Measurements from ENCODE around the gene CPLX4. TPM values are rescaled to one million over a fixed set of nuclear protein-coding genes. Genes with fewer than 3 reads are reported as not detected.

CPLX4 gene
- total RNA-seq, 1 donor from 2014 or later = not detected

- H3K4me1 ChIP-seq = peaks cover 0 to 5% of the 10 kb centered on the region in 2 donors
- intact Hi-C loops (cut with DNase I) = loop anchor here (5.0 kb wide), 1 partner anchor 686 kb away; the partner anchor contains the start of gene MALT1
- H3K9me3 ChIP-seq = no peaks in the 10 kb centered on the region
- no peak for DNase-seq (ENCODE audit: low spot score in 2 of 2)
- peak overlapping the region; percentile 73 to 79 for H3K27ac ChIP-seq
- peak overlapping the region; percentile 67 to 72 for H3K4me3 ChIP-seq
- H3K36me3 ChIP-seq = peaks cover 0 to 14% of the 10 kb centered on the region in 2 donors
- H3K27me3 ChIP-seq = no peaks in the 10 kb centered on the region
- TF ChIP-seq CTCF (IDR thresholded peaks at IDR 0.05) = no peak
Observed at GRCh38 chr18:59357928-59358327, 39.5 kb upstream of the CPLX4 start.

- no peak for TF ChIP-seq CTCF (IDR thresholded peaks at IDR 0.05)
- no peaks in the 10 kb centered on the region for H3K27me3 ChIP-seq
- intact Hi-C loops (cut with DNase I) = loop anchor here (5.0 kb wide), 1 partner anchor 682 kb away; the partner anchor contains the start of gene MALT1
- H3K4me1 ChIP-seq = no peaks in the 10 kb centered on the region
- no peak for DNase-seq (ENCODE audit: low spot score in 2 of 2)
- no peak overlapping the region for H3K27ac ChIP-seq
- no peak overlapping the region for H3K4me3 ChIP-seq
- peaks cover 27 to 40% of the 10 kb centered on the region in 2 donors for H3K36me3 ChIP-seq
- no peaks in the 10 kb centered on the region for H3K9me3 ChIP-seq
Observed at GRCh38 chr18:59354731-59355130, 36.3 kb upstream of the CPLX4 start.

GRCh38 chr18:59353079-59353680, 34.7 kb upstream of the CPLX4 start:
- no peak overlapping the region for H3K27ac ChIP-seq
- H3K36me3 ChIP-seq = peaks cover 37 to 50% of the 10 kb centered on the region in 2 donors

GRCh38 chr18:59352250-59352855, 33.9 kb upstream of the CPLX4 start:
- Histone ChIP-seq H3K27me3 (no peaks in the 10 kb centered on the region), H3K36me3 (peaks cover 46 to 58% of the 10 kb centered on the region in 2 donors), H3K27ac (no peak overlapping the region), H3K4me1 (no peaks in the 10 kb centered on the region), H3K4me3 (no peak overlapping the region), H3K9me3 (no peaks in the 10 kb centered on the region)
- intact Hi-C loops (cut with DNase I) = no loop called here
- no peak for TF ChIP-seq CTCF (IDR thresholded peaks at IDR 0.05)
- no peak for DNase-seq (ENCODE audit: low spot score in 2 of 2)

More at GRCh38 chr18:59353079-59353680, 34.7 kb upstream of the CPLX4 start:
- intact Hi-C loops (cut with DNase I) = no loop called here
- TF ChIP-seq CTCF (IDR thresholded peaks at IDR 0.05) = no peak
- DNase-seq (ENCODE audit: low spot score in 2 of 2) = no peak
- no peaks in the 10 kb centered on the region for H3K9me3 ChIP-seq
- H3K4me1 ChIP-seq = no peaks in the 10 kb centered on the region
- no peak overlapping the region for H3K4me3 ChIP-seq
- H3K27me3 ChIP-seq = no peaks in the 10 kb centered on the region

GRCh38 chr18:59345556-59345955, 27.1 kb upstream of the CPLX4 start:
- intact Hi-C loops (cut with DNase I) = no loop called here
- Histone ChIP-seq H3K4me1 (no peaks in the 10 kb centered on the region), H3K9me3 (peaks cover 0 to 15% of the 10 kb centered on the region in 2 donors), H3K4me3 (no peak overlapping the region), H3K27ac (no peak overlapping the region), H3K36me3 (peaks cover 69 to 83% of the 10 kb centered on the region in 2 donors), H3K27me3 (no peaks in the 10 kb centered on the region)
- TF ChIP-seq CTCF (IDR thresholded peaks at IDR 0.05) = no peak
- no peak for DNase-seq (ENCODE audit: low spot score in 2 of 2)

All from ascending aorta (tissue), 2 donors.